Measurements from ENCODE around the gene ETV5. TPM values are rescaled to one million over a fixed set of nuclear protein-coding genes. Genes with fewer than 3 reads are reported as not detected.

ETV5 gene
- polyA plus RNA-seq, 4 donors = 23.5 to 33.5 (median 29.2) TPM

Other genes starting within 250 kb of the ETV5 start
- 100 to 1,000 TPM; 268 to 301 (median 285) TPM for gene TRA2B, start 171.1 kb downstream of the ETV5 start, polyA plus RNA-seq (ENCODE audit: insufficient read length in 4 of 4)